Skin of body (tissue), 2 donors: ENCODE measurements around the gene ERC2. TPM values are rescaled to one million over a fixed set of nuclear protein-coding genes. Genes with fewer than 3 reads are reported as not detected.
"Not testable (repeated sequence)": the region's sequence is repeated elsewhere in the genome, so short reads cannot be mapped to it uniquely, and the experiment has no call there.

ENCODE experiments used
- DNase-seq: peaks from one replicate; lab custom pipeline; 2025; lab: John Stamatoyannopoulos, UW
- total RNA-seq: library from RNA; depleted of rRNA; stranded (reverse); fragments of >200 nt; gene quantifications from one replicate; pipeline ENCODE4 v1.2.3, GENCODE V29; 2014

Gene ERC2
- total RNA-seq, 1 donor from 2014 or later, result 2.5 TPM

DNA sequence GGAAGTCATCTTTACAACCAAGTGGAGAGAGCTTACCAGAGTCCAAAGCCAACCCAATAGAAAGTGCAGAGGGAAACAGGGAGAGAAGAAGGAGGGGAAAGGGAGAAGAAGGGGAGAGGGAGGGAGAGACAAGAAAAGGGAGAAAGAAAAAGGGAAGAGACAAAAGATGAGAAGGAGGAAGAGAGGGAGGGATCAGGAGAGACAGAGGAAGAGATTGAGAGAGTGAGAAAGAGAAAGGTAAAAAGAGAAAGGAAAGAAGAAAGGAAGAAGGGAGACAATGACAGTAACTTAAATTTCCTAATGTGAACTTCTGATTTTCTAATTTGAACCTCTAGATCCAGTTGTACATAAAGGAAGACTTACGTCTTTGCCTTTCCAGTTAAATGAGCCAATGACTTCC is 960.5 kb downstream of the ERC2 start:
- DNase-seq, result no peak

DNA sequence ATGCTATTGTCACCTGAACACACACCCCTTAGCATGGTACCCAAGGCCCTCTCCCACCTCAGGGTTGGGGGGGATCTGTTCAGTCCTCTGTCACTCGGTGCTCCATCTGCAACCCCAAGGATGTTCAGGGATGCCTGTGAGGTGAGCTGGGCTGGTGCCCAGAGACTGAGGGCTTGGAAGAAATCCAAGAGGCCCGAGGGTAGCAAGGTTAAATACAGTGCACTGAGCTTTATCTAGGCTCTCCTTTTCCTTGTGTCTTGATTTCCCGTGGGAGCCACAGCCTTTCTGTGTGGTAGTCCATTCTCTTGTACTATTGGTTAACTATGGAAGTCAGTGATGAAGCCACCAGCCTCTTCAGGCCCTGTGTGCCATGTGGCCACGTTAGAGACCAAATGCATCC is 962.5 kb downstream of the ERC2 start:
- DNase-seq, result no peak

DNA sequence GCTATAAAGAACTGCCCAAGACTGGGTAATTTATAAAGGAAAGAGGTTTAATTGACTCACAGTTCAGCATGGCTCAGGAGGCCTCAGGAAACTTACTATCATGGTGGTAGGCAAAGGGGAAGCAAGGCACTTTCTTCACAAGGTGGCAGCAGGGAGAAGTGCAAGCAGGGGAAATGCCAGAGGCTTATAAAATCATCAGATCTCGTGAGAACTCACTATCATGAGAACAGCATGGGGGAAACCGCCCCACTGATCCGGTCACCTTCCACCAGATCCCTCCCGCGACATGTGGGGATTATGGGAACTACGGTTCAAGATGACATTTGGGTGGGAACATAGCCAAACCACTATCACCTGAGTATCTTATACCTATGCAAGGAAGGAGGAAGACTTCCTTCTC is 963.2 kb downstream of the ERC2 start:
- DNase-seq, result not testable (repeated sequence)

DNA sequence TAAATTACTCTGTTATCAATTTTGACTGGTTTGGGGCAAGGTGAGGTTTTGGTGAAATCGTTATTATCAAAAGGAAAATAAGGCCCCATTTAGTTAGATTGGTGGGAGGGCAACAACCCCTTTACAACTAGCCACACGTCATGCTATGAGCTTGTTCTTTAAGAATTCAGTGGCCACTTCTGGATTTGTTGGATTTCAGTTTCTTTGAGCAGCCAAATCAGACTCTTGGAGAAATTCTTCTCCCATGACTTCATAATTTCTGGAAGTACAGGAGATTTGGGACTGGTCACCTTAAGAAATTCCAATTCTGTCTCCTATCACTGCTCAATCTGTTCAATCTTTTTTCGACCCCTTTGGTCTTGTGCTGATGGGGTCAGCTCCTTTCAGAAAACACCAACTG is 966.4 kb downstream of the ERC2 start:
- no peak for DNase-seq

DNA sequence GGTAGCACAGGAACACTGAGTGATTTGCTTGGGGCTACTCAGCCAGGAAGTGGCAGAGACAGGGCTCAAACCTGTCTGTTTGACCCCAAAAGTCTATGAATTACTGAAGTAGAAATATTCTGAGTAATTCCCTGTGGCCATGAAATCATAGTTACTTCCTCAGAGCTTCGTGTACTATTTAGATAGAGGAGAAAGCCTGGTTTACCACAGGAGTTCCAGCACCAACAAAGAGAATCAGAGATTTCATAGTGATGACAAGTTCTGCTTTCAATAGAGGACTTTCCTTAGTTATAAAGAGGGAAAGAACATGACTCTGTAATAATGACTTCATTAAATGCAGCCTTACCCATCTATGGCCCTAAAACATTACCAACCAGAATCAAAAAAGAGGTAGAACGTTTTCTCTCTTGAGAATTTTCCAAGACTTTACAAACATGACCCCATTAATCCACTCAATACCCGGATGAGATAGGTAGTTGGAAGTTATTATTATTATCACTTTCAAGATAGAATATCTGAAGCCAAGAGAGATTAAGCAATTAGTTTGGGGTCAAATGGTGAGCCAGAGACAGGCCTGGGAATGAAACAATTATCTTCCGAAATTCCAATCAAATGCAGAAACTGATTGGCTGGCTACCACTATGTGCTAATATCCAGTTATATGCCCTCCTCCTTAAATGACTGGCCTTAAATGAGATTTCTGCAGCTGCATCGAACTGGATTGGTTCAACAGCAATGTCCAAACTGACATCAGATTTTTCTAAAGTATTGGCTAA is 967.5 kb downstream of the ERC2 start:
- DNase-seq, result no peak

DNA sequence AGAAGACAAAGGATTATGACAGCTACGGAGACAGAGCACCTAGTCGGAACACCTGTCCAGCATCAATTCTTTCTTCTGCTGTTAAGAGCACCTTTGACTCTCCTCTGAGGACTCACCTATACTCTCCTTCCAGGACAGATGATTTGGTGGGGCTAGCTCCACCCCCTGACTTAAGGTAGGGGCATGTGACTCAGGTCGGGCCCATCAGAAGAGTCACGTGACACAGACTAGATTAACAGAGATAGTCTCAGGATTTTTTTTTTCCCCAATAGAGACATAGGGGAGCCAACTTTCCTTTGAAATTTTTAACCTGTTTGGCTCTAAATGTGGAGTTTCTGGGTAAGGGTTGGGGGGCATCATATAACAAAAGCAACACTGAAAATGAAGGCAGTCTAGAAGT is 969.7 kb downstream of the ERC2 start:
- DNase-seq, result no peak

DNA sequence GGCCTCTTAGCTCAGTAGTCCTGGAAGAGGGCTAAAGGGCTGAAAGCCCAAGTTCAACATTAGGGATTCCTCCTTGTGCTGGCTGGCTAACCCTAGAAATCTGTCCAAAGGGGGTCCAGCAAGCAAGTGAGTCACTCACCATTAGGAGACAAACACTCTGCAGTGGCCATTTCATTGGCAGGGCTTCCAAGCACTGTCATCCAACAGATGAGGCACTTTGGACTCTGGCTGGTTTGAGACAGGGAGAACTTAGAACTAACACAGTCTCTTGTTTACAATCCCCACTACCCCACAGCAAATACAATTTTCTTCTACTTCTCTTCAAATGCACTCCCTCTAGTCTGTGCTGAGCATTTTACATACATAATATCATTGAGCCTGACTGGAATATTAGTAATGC is 971.0 kb downstream of the ERC2 start:
- no peak for DNase-seq

DNA sequence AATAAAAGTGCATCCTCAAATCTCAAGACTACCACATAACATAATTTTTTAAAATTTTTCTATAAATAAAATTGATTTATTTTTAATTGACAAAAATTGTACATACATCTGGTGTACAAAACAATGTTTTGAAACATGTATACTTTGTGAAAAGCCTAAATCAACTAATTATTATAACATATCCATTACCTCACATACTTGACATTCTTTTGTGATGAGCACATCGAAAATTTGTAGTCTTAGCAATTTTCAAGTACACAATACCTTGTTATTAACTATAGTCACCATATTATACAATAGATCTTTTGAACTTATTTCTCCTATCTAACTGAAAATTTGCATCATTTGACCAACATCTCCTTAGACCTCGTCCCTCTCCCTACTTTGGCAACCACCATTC is 973.3 kb downstream of the ERC2 start:
- no peak for DNase-seq

DNA sequence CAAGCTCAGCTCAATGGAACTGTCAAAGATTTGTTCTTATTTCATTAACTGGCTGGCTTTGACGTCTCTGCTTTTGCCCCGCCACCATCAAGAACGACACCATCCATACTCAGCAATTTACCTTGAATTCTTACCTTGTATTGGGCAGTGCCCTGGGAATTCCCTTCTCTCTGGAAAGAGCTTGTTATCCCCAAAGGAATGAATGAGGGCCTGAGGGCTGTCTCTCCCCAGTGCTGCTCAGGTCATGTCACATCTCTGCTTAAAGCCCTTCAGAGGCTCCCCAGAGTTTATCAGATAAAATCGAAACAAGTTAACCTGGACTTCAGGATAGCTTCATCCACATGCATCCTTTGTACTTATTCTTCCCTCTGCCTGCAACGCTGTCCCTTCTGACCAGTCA is 975.3 kb downstream of the ERC2 start:
- no peak for DNase-seq

DNA sequence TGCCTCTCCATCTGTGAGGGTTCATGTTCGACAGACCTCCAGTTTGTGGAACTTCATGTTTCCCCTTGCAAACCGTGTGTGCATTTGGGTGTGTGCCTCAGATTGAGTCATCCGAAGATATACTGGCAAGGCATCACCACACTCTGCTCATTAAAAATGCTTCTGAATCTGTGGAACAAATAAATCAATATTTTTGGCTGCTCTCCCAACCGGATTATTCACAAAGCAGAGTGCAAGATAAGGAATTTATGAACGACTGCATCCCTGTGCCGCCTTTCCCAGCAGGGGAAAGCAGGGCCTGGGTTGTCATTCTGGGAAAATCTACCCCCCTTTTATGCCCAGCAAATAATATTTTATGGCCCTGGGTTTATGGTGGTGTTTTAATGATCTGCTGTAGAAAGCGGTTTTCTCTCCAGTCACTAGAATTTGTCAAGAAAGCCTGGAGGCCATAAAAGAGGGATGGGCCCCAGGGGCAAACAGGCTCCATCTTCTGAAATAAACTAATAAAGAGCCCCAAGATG is 976.9 kb downstream of the ERC2 start:
- peak; percentile 64 for DNase-seq

DNA sequence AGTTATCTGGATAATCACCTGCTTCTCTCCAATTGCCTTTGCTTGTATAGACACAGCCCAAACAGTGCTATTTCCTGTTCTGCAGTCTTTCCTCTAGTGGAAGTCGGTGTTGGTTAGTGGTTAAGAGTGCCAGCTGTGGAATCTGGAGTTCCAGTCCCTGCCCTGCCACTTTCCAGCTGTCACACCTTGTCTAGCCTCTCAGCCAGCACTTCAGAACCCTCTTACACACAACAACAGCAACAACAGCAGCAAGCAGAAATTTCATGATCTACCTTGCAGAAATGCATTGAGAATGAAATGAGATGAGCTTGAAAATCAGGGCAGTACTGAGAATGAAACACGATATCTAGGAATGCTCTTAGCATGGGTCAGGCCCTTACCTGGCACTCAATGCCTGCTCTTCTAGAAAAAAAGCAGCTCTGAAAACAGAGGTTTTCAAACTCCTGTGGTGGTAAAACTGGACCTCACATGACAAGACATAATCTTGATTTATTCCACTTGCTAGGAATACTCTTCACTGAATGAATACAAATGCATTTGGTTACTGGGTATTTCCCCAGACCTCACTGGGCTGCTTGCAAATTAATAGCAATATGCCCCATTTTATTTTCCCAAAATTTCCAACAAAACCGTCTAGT is 977.9 kb downstream of the ERC2 start:
- DNase-seq, result no peak

DNA sequence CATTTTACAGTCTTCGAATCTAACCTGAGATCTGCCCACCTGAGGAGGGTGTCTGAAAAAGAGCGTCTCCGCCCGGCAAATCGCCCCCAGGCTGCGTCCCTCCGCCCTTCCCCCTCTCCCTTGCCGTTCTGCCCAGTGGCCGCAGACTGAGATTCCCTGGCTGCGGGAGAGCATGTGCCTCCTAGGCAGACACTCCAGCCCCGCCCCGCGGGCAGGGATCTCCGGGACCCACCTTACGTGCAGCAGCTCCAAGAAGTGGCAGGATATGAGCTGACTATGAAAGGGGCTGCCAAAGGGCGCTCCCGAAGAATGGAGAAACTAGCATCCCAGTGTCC is 978.5 kb downstream of the ERC2 start:
- no peak for DNase-seq

DNA sequence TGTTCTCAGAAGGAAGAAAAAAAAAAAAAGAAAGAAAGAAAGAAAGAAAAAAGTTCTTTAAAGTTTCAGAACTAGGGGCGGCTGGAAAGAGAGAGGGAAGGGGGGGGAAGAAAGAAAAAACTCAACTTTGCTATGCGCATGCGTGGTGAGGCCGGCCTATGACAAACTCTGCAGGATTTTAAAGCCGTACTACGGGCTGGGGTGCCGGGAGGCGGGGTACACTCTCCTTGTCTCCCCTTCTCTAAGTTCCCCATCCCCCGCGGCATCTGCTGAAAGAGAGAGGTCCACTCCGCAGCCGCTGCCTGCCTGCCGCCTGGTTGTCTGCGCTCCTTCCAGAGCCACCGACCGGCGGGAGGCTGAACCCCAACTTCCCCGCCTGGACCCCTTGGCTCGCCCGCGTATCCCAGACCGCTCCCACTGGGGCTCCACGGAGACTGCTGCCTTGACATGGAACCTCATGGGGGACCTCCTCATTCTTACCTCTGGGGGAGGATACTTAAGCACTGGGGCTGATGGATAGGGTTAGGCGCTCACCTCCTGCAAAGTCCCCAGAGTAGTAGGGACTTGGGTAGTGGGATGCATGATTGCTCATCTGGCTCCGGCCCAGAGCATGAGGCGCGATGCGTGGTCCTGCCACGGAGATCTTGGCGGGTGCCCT is 979.7 kb downstream of the ERC2 start:
- DNase-seq, result peak; percentile 76

DNA sequence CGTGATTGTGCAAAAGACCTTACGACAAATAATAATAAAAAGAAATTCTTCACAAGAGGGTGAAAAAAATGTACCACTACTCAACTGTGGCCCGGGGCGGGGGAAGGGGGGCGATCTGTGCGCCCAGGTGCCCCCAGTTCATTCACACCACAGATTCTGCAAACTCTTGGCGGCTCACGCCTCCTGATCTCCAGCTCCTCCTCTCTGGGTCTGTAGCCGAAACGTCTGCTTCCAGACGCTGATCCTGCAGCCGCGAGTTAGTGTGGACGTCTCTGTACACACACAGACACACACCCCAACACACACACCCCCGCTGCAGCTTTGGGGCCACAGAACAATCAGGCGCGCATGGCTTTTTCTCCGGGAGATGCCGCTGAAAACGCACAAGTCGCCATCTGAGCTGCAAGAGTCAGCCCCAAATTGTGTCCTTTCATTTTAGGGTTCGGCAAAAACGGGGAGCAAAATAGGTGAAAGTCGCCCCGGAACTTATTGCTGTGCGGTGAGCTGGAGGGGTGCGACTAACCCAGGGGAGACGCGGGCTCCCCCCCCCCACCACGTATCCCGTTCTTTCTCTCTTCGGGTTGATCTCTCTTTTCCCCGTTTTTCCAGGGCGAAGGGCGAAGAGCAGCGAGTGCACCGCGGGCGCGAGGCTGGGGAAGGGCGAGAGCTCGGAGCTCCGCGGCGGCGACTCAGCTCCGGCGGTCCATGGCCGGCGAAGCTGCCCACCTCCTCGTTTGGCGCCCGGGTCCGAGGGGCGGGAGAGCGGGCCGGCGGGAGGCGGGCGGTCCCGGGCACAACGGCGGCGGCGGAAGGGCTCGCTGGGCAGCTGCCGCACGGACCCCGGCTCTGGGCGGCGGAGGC is 980.7 kb downstream of the ERC2 start:
- DNase-seq, result peak; percentile 39

DNA sequence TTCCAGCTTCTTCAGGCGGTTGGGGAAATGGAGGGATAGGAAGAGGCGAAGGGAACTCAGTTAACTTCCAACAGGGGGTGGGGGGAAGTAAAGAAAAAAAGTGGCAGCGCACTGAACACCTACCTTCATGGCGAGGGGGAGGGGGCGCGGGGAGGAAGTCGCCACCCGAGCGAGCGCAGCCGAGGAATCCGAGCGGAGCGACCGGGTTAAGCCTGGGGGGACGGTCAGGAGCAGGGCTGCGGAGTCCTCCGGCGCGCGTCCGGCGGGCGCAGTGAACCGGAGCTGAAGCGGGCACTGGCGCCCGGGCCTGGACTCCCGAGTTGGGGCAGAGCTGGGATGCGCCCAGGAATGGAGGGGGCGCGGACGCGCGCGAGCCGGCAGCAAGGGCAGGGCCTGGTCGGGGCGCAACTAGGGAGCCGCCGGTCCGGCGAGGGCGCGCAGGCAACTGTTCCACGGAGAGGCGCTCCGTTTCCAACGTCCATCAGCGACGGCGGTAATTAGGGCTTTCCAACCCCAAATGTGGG is 981.3 kb downstream of the ERC2 start, which contains the start of gene WNT5A:
TSS of gene WNT5A (minus strand) at position 450 of the 524 bp plus-strand sequence. CDS start at position 129, 321 bp downstream.
- DNase-seq, result no peak

DNA sequence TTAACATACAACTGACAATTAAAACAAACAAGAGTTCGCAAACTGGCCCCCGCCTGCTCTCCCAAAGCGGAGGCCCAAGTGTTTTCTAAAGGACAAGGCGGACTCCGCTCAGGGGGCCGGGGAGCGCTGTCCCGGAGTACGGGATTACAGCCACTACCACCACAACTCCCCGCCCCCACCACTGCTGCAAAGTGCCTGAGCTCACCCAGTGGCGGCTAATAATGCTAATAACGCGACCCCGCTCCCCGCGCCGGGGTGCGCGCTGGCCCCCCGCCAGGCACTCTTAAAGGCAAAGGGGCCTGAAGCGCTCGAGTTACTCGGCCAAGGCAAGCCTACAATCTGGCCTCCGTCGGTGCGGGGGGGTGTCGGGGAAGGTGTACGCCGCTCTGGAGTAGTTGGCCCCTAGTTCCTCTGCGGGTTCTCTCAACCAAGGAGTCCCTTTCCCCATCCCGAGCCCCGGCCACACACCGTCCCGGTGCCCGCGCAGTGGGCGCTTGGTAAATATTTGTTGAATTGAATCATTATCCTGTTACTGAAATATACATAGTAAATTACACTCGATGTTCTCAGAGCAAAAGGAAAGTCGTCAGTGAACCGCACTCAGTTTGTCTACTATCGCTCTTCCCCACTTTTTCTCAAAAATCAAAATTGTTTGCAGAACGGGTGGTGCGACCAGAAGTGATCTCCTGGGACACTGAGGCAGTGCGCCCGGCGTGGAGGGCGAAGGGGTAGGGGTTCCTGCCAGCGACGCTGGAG is 982.0 kb downstream of the ERC2 start:
- DNase-seq, result peak; percentile 54

DNA sequence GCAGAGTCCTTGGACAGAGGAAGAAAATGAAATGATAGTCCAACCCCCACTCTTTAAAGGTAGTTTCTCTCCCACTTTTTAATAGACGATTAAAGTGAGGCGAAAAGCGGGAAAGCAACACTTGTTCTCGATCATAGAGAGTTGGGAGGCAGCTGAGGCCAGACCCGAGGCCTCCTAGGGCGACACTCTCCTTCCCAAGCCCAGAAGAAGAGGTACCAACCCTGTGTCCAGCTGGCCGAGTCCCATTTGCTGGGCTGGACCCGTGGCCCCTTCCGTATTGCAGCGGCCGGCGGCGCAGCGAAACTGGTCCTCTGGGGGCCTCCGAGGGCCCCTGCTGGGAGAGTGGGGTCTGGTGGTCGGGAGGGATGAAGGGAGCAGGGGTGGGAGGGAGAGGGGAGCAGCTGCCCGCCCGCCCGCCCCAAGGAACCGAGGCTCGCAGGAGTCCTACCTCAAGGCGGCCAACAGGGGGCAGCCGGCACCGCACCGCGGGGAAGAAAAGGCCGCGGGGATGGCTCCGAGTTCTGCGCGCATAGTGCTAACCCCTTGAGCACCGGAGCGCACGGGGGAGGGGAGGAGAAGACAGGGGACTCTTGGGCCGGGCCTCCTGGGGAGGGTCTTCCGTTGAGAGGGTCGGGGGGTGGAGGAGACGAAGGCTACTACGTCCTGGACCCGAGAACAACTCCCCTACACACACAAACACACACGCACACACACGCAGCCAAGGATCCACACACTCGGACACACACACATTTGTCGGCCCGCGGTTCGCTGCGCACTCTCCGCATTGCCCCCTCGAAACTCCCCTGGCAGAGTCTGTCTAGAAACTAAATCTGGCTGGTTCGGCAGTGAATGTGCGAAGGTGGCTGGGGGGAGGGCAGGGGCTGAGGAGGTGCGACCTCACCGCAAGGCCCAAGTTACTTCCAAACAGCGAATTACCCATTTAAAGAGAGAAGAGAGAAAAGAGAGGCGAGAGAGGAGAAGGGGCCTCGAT is 983.2 kb downstream of the ERC2 start:
- peak; percentile 80 for DNase-seq

DNA sequence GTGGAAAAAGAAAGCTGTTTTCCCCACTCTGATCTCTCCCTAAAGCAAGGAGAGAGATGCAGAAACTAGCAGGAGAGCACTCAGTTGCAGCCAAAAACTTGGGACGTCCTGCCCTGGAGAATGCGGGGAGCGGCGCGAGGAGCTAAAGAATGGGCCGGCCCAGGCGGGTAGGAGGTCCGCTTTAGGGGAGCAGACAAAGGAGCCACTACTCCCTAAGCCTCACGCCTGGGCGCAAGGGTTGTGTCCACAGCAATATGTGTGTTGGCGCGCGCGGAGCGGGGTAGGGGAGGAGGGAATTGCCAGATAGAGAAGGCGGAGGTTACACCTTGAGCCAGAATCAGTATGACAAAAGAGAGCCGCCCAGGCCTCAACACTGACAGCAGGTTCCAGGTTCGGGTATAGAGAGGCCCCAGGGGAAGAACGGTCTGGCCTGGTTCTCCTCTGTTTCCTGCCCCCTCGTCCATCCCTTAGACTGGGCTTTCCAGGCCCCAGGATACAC is 984.0 kb downstream of the ERC2 start:
- DNase-seq, result no peak
